ENCODE measurements around the gene INSRR.

The INSRR gene

GRCh38 chr1:156887734-156888133 lies 28.8 kb upstream of the INSRR start:
- ATAC-seq (ENCODE audit: insufficient read depth, low read depth): no peak
- no peak overlapping the region for H2AFZ ChIP-seq (ENCODE audit: low read depth, low read length)
- H3K4me2 ChIP-seq (ENCODE audit: insufficient read depth, low read length): no peak overlapping the region

GRCh38 chr1:156887317-156887716 lies 28.4 kb upstream of the INSRR start:
- Histone ChIP-seq H3K9ac (ENCODE audit: low read depth, low read length) (no peak overlapping the region), H3K4me3 (ENCODE audit: low read depth in 1 of 2, low read length in 2 of 2) (no peak overlapping the region), H3K79me2 (ENCODE audit: insufficient read depth, low read length) (no peaks in the 10 kb centered on the region), H2AFZ (ENCODE audit: low read depth, low read length) (no peak overlapping the region), H3K4me1 (ENCODE audit: insufficient read depth, low read length) (peaks cover 3% of the 10 kb centered on the region; the same call in 1 of the 2 replicates), H3K4me2 (ENCODE audit: insufficient read depth, low read length) (no peak overlapping the region), H3K27me3 (ENCODE audit: insufficient read depth, low read length, poor library complexity) (peaks cover 21% of the 10 kb centered on the region), H4K20me1 (ENCODE audit: insufficient read depth, low read length) (peaks cover 3% of the 10 kb centered on the region), H3K36me3 (ENCODE audit: insufficient read depth, low read length) (no peaks in the 10 kb centered on the region), H3K9me3 (ENCODE audit: insufficient read depth, low read length, severe bottlenecking) (no peaks in the 10 kb centered on the region), H3K27ac (ENCODE audit: low read length) (no peak overlapping the region)
- DNase-seq (no peak), ATAC-seq (ENCODE audit: insufficient read depth, low read depth) (no peak)
- TF ChIP-seq CTCF (IDR thresholded peaks at IDR 0.05; ENCODE audit: borderline replicate concordance, extremely low read depth, low read length, poor library complexity, severe bottlenecking) (no peak), EZH2 (IDR thresholded peaks at IDR 0.05; ENCODE audit: borderline replicate concordance, low read depth, low read length, severe bottlenecking) (no peak)

More at GRCh38 chr1:156887734-156888133, 28.8 kb upstream of the INSRR start:
- Histone ChIP-seq H3K27me3 (ENCODE audit: insufficient read depth, low read length, poor library complexity) (peaks cover 21% of the 10 kb centered on the region), H3K27ac (ENCODE audit: low read length) (no peak overlapping the region), H3K4me3 (ENCODE audit: low read depth in 1 of 2, low read length in 2 of 2) (no peak overlapping the region), H3K36me3 (ENCODE audit: insufficient read depth, low read length) (no peaks in the 10 kb centered on the region), H3K9me3 (ENCODE audit: insufficient read depth, low read length, severe bottlenecking) (no peaks in the 10 kb centered on the region), H3K79me2 (ENCODE audit: insufficient read depth, low read length) (no peaks in the 10 kb centered on the region), H4K20me1 (ENCODE audit: insufficient read depth, low read length) (peaks cover 3% of the 10 kb centered on the region), H3K4me1 (ENCODE audit: insufficient read depth, low read length) (peaks cover 3% of the 10 kb centered on the region; the same call in 1 of the 2 replicates), H3K9ac (ENCODE audit: low read depth, low read length) (no peak overlapping the region)
- TF ChIP-seq EZH2 (IDR thresholded peaks at IDR 0.05; ENCODE audit: borderline replicate concordance, low read depth, low read length, severe bottlenecking): no peak
- TF ChIP-seq CTCF (IDR thresholded peaks at IDR 0.05; ENCODE audit: borderline replicate concordance, extremely low read depth, low read length, poor library complexity, severe bottlenecking): no peak
- DNase-seq: no peak

GRCh38 chr1:156886583-156887281 lies 27.8 kb upstream of the INSRR start:
- Histone ChIP-seq H4K20me1 (ENCODE audit: insufficient read depth, low read length) (peaks cover 3% of the 10 kb centered on the region), H2AFZ (ENCODE audit: low read depth, low read length) (no peak overlapping the region), H3K79me2 (ENCODE audit: insufficient read depth, low read length) (no peaks in the 10 kb centered on the region), H3K9me3 (ENCODE audit: insufficient read depth, low read length, severe bottlenecking) (no peaks in the 10 kb centered on the region), H3K4me3 (ENCODE audit: low read depth in 1 of 2, low read length in 2 of 2) (no peak overlapping the region), H3K27me3 (ENCODE audit: insufficient read depth, low read length, poor library complexity) (peaks cover 21% of the 10 kb centered on the region), H3K4me2 (ENCODE audit: insufficient read depth, low read length) (no peak overlapping the region), H3K9ac (ENCODE audit: low read depth, low read length) (no peak overlapping the region), H3K27ac (ENCODE audit: low read length) (no peak overlapping the region), H3K36me3 (ENCODE audit: insufficient read depth, low read length) (no peaks in the 10 kb centered on the region), H3K4me1 (ENCODE audit: insufficient read depth, low read length) (peaks cover 3% of the 10 kb centered on the region; the same call in 1 of the 2 replicates)
- DNase-seq (no peak), ATAC-seq (ENCODE audit: insufficient read depth, low read depth) (no peak)
- TF ChIP-seq CTCF (IDR thresholded peaks at IDR 0.05; ENCODE audit: borderline replicate concordance, extremely low read depth, low read length, poor library complexity, severe bottlenecking) (no peak), EZH2 (IDR thresholded peaks at IDR 0.05; ENCODE audit: borderline replicate concordance, low read depth, low read length, severe bottlenecking) (no peak)

All from DND-41 (cell line).